ENCODE data around the gene LDLRAD4.
A peak's percentile ranks its signal among the peaks of the same experiment; 100 is the strongest.

The LDLRAD4 gene

DNA sequence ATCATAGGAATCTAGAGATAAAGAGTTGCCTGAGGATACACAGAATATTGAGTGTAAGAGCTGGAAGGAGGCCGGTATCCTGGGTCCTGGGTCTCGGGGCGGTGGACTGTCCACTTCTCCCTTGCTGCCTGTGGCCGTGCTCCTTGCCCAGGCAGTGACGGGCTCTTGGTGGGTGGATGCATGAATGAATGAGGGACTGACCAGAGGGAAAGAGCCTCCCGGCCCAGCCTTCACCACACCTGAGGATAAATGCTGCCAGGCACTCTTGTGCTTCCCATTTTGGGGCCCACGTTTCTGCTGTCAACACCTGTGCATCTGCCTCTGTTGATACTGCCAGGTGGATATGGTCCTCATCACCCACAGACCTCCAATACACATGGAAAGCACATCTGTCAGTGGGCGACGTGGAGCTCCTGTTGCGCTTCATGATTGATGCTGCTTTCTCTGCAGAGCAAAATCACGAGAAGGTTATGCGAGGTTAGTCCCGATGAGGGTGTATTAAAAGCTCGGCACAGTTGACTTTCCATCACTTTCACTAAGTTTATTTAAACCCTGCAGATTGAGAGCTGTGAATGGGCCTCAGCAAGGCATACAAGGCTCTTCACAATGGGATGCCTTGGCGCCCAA, 211.4 kb downstream of the LDLRAD4 start:
- no peak overlapping the region for H2AFZ ChIP-seq (ENCODE audit: low read depth, low read length)
- H4K20me1 ChIP-seq (ENCODE audit: insufficient read depth, low read length): no peaks in the 10 kb centered on the region
- no peaks in the 10 kb centered on the region for H3K27me3 ChIP-seq (ENCODE audit: insufficient read depth, low read length, poor library complexity)
- peak overlapping the region; percentile 16; the same call in 1 of the 2 replicates for H3K27ac ChIP-seq (ENCODE audit: low read length)
- peaks cover 28% of the 10 kb centered on the region for H3K4me1 ChIP-seq (ENCODE audit: insufficient read depth, low read length)
- DNase-seq (no peak), ATAC-seq (ENCODE audit: insufficient read depth, low read depth) (no peak)
- H3K79me2 ChIP-seq (ENCODE audit: insufficient read depth, low read length): peaks cover 21% of the 10 kb centered on the region
- H3K4me2 ChIP-seq (ENCODE audit: insufficient read depth, low read length): no peak overlapping the region
- H3K4me3 ChIP-seq (ENCODE audit: low read depth in 1 of 2, low read length in 2 of 2): no peak overlapping the region
- no peak overlapping the region for H3K9ac ChIP-seq (ENCODE audit: low read depth, low read length)
- TF ChIP-seq, protein P1, sequence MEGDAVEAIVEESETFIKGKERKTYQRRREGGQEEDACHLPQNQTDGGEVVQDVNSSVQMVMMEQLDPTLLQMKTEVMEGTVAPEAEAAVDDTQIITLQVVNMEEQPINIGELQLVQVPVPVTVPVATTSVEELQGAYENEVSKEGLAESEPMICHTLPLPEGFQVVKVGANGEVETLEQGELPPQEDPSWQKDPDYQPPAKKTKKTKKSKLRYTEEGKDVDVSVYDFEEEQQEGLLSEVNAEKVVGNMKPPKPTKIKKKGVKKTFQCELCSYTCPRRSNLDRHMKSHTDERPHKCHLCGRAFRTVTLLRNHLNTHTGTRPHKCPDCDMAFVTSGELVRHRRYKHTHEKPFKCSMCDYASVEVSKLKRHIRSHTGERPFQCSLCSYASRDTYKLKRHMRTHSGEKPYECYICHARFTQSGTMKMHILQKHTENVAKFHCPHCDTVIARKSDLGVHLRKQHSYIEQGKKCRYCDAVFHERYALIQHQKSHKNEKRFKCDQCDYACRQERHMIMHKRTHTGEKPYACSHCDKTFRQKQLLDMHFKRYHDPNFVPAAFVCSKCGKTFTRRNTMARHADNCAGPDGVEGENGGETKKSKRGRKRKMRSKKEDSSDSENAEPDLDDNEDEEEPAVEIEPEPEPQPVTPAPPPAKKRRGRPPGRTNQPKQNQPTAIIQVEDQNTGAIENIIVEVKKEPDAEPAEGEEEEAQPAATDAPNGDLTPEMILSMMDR (IDR thresholded peaks at IDR 0.05; ENCODE audit: borderline replicate concordance, extremely low read depth, low read length, poor library complexity, severe bottlenecking): no peak
- no peak for TF ChIP-seq EZH2 (IDR thresholded peaks at IDR 0.05; ENCODE audit: borderline replicate concordance, low read depth, low read length, severe bottlenecking)
- H3K9me3 ChIP-seq (ENCODE audit: insufficient read depth, low read length, severe bottlenecking): no peaks in the 10 kb centered on the region
- 0 out of 2 replicates have a peak, but pooled peaks cover 6% of the 10 kb centered on the region for H3K36me3 ChIP-seq (ENCODE audit: insufficient read depth, low read length)

DNA sequence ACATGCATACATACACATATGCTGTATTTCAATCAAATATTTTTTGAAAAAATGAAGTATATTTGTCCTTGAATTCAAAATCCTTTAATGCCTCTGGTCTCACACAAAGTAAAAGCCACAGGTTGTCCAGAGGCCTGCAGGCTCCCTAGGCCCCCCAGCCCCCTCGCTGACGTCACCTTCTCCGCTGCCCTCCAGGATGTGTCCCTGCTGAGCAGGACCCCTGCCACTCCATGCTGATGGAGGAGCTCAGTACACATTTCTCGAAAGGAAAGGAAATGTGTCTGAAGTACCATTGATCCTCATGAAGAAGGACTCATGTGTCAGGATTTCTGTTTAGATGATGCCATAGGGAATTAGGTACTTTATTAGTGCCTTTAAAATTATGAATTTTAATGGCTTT, 212.1 kb downstream of the LDLRAD4 start:
- no peaks in the 10 kb centered on the region for H3K27me3 ChIP-seq (ENCODE audit: insufficient read depth, low read length, poor library complexity)

DNA sequence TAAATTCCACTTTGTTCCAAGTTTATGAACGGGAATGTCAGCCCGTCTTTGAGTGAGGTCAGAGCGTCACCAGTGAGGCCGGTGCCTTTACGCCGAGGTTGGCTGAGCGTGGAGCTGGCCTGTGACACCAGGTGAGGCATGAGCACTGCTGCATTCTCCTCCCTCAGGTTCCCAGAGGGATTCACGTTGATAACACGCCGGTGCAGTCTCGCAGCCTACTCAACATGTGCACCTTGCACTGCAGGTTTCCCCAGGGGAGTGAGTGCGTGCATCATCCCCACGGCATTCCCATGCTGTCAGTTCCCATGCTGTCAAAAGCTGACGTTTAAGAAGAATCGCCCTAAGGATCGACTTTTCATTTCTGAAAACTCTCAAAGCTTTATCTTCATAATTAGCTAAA, 213.3 kb downstream of the LDLRAD4 start:
- no peaks in the 10 kb centered on the region for H3K27me3 ChIP-seq (ENCODE audit: insufficient read depth, low read length, poor library complexity)
- peak overlapping the region; percentile 18; the same call in 1 of the 2 replicates for H3K27ac ChIP-seq (ENCODE audit: low read length)
- H3K9ac ChIP-seq (ENCODE audit: low read depth, low read length): no peak overlapping the region
- peaks cover 24% of the 10 kb centered on the region for H3K79me2 ChIP-seq (ENCODE audit: insufficient read depth, low read length)
- H2AFZ ChIP-seq (ENCODE audit: low read depth, low read length): no peak overlapping the region
- DNase-seq: no peak
- TF ChIP-seq, protein P1 (IDR thresholded peaks at IDR 0.05; ENCODE audit: borderline replicate concordance, extremely low read depth, low read length, poor library complexity, severe bottlenecking): no peak
- no peak for TF ChIP-seq EZH2 (IDR thresholded peaks at IDR 0.05; ENCODE audit: borderline replicate concordance, low read depth, low read length, severe bottlenecking)
- H3K4me3 ChIP-seq (ENCODE audit: low read depth in 1 of 2, low read length in 2 of 2): no peak overlapping the region
- no peaks in the 10 kb centered on the region for H4K20me1 ChIP-seq (ENCODE audit: insufficient read depth, low read length)
- no peak overlapping the region for H3K4me2 ChIP-seq (ENCODE audit: insufficient read depth, low read length)
- 0 out of 2 replicates have a peak, but pooled peaks cover 6% of the 10 kb centered on the region for H3K36me3 ChIP-seq (ENCODE audit: insufficient read depth, low read length)
- H3K9me3 ChIP-seq (ENCODE audit: insufficient read depth, low read length, severe bottlenecking): no peaks in the 10 kb centered on the region
- H3K4me1 ChIP-seq (ENCODE audit: insufficient read depth, low read length): peaks cover 31% of the 10 kb centered on the region
- ATAC-seq (ENCODE audit: insufficient read depth, low read depth): no peak

More for the DNA sequence above, 212.1 kb downstream of the LDLRAD4 start:
- no peaks in the 10 kb centered on the region for H4K20me1 ChIP-seq (ENCODE audit: insufficient read depth, low read length)
- no peak overlapping the region for H3K4me2 ChIP-seq (ENCODE audit: insufficient read depth, low read length)
- ATAC-seq (ENCODE audit: insufficient read depth, low read depth) (no peak), DNase-seq (no peak)
- peaks cover 27% of the 10 kb centered on the region for H3K79me2 ChIP-seq (ENCODE audit: insufficient read depth, low read length)
- no peaks in the 10 kb centered on the region for H3K9me3 ChIP-seq (ENCODE audit: insufficient read depth, low read length, severe bottlenecking)
- 0 out of 2 replicates have a peak overlapping the region, but pooled peaks have one; percentile 6 for H3K27ac ChIP-seq (ENCODE audit: low read length)
- no peak overlapping the region for H3K9ac ChIP-seq (ENCODE audit: low read depth, low read length)
- no peak overlapping the region for H2AFZ ChIP-seq (ENCODE audit: low read depth, low read length)
- peaks cover 28% of the 10 kb centered on the region for H3K4me1 ChIP-seq (ENCODE audit: insufficient read depth, low read length)
- no peak overlapping the region for H3K4me3 ChIP-seq (ENCODE audit: low read depth in 1 of 2, low read length in 2 of 2)
- 0 out of 2 replicates have a peak, but pooled peaks cover 6% of the 10 kb centered on the region for H3K36me3 ChIP-seq (ENCODE audit: insufficient read depth, low read length)
- TF ChIP-seq, protein P1 (IDR thresholded peaks at IDR 0.05; ENCODE audit: borderline replicate concordance, extremely low read depth, low read length, poor library complexity, severe bottlenecking): no peak
- no peak for TF ChIP-seq EZH2 (IDR thresholded peaks at IDR 0.05; ENCODE audit: borderline replicate concordance, low read depth, low read length, severe bottlenecking)

All from DND-41 (cell line).